A204.1 (cell line): ENCODE data around the gene CHST8.
"Not testable (repeated sequence)": the region's sequence is repeated elsewhere in the genome, so short reads cannot be mapped to it uniquely, and the experiment has no call there.

Experiments
- FAIRE-seq: peaks from 2 replicates; lab custom pipeline; 2012; peaks lifted over from hg19 to GRCh38; lab: Jason Lieb, UNC

CHST8 gene

GRCh38 chr19:33621811-33622504 lies at the start of gene CHST8:
Gene CHST8 (plus strand): TSS chr19:33621953. CDS start chr19:33689262, 67,309 bp downstream.
- FAIRE-seq = no peak

DNA sequence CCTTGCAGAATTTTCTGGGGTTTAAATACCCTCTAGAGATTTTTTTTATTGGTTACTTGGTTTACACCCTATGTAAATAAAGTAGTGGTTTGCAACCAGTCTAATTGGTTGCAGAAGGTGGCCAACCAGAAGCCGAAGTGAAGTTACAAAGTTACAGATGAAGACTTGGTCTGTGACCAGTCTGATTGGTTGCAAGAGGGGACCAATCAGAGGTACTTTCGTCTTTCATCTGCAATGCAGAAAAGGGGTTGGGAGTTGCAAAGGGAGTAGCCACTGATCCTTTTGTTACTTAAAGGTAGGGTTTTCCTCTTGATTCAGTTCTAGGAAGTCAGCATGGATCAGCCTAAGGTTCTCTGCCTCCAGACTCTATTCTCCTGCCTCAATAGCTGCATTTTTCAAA lies 48.8 kb upstream of the CHST8 start:
- FAIRE-seq = no peak

DNA sequence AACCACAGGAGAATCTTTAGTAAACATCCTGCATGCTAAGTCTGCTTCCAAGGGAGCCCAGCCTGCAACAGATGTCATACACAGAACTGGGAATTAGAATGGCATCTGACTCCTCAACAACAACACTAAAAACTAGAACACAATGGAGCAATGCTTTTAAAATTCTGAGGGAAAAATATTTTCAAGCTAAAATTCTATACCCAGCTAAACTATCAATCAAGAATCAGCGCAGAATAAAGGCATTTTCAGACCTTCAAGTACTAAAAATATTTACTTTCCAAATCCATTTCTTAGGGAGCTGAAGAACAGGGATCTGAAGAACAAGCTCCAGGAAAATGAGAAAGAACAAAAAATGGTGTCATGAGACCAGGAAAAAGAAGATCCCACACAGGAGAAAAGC lies 46.9 kb upstream of the CHST8 start:
- no peak for FAIRE-seq

DNA sequence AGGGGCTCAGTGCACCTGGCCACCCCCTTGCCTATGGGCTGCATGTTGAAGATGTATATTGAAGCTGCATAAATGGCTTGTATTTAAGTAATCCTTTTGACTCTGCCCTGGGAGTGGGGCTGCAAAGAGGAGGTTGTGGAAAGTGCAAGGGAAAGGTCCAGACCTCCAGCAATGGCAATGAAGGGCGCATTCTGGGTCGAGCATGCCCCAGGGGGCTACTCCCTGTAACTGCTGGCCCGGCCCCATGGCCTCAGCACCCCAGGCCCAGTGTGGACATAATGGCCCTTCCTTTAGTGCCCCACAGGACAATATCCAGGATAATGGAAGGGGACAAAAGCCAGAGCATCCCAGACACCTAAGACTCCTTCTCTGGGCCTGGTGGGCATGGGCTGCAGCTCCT lies 43.1 kb upstream of the CHST8 start:
- FAIRE-seq = no peak

- no peak for FAIRE-seq
Observed at GRCh38 chr19:33580026-33580644, 41.6 kb upstream of the CHST8 start.

- no peak for FAIRE-seq
Observed at GRCh38 chr19:33580645-33581037, 41.1 kb upstream of the CHST8 start.

GRCh38 chr19:33582914-33583313 lies 38.8 kb upstream of the CHST8 start:
- FAIRE-seq = no peak

GRCh38 chr19:33587150-33587549 lies 34.6 kb upstream of the CHST8 start:
- no peak for FAIRE-seq

- FAIRE-seq = no peak
Observed at GRCh38 chr19:33590224-33590623, 31.5 kb upstream of the CHST8 start.

- FAIRE-seq = no peak
Observed at GRCh38 chr19:33595783-33596182, 26.0 kb upstream of the CHST8 start.

GRCh38 chr19:33601583-33601982 lies 20.2 kb upstream of the CHST8 start:
- FAIRE-seq = no peak

DNA sequence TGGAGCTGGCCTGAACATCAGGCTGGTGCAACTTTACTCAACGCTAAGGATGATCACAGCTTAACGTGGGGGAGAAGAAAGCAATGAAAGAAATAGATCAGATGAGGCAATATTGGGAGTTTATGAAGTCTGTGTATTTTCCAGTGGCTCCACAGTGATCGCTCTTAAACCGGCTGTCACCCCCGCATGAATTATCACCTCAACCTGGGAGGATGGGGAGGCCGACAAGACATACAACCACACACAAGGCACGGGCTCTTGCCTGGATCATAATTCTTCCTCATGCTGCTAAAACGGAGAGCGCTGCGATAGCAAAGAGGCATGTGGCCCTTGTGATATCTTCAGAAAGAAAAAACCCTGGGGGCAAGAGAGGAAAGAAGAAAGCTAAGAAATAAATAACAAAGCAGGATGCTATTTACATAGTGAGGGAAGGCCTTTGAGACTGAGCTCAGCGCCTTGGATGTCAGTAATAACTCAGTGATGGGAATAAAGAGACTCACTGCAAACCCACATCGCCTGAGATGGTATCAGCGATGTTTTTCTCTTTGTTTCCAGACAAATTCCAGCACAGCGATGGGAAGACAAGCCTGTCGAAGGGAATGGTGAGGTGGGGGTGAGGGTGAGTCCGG lies 19.1 kb upstream of the CHST8 start:
- FAIRE-seq = no peak

DNA sequence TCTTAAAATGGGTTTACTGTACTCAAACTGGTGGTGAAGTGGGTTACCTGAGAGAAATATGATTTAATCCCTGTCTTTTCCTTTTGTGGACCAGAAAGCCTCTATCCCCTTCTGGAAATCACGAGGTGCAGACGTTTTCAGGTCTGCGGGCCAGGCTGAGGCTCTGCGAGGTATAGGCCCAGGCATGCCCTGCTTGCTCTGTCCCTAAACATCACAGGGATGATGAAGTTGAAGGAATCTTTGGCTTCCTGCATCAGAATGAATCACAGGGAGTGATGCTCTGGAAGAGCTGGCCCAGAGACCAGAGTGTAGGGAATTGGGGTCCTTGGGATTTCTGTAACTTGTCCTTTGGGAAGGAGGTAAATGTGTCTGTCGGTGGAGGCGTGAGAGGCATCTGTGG lies 18.4 kb upstream of the CHST8 start:
- no peak for FAIRE-seq

DNA sequence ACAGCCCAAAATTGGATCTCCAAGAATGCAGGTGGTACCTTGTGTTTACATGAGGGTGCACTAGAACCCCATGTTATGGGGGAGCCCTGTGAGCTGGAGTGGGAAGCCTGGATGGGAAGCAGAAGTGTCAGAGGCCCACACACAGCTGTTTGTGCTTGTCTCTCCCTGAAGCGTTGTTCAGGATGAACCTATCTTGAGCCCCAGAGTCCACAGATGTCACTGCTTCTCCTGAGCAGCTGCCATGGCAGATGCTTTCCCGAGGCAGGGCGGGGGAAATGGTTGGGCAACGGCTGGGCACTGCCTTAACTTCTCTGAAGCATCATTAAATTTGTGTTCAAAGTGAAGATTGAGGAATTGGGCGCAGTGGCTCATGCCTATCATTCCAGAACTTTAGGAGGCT lies 17.1 kb upstream of the CHST8 start:
- FAIRE-seq = no peak

DNA sequence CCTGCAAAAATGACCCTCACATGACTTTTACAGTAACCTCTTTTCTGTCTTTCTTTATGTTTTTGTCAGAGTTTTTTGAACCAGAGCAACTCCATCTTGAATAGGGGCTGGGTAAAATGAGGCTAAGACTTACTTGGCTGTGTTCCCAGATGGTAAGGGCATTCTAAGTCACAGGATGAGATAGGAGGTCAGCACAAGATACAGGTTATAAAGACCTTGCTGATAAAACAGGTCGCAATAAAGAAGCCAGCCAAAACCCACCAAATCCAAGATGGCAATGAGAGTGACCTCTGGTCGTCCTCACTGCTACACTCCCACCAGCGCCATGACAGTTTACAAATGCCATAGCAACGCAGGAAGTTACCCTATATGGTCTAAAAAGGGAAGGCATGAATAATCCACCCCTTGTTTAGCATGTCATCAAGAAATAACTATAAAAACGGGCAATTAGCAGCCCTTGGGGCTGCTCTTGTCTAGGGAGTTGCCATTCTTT lies 15.9 kb upstream of the CHST8 start:
- FAIRE-seq = not testable (repeated sequence)

DNA sequence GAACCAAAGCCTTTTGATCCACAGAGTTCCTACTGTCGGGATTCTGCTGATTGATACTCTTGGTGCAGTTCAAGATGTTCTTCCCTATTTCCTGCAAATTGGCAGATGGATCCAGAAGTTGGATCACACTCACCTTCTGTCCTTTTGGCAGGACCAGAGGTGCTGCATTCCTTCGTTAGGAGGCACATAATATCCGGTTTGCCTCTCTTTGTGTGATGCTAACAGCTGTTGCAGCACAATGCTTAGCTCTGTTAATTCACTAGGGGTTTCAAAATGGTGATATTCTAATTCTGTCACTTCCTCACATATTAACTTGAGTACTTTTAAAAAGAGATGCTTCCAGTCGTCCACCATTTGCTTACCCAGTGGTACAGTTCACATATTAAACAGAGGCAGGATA lies 15.2 kb upstream of the CHST8 start:
- FAIRE-seq = no peak

DNA sequence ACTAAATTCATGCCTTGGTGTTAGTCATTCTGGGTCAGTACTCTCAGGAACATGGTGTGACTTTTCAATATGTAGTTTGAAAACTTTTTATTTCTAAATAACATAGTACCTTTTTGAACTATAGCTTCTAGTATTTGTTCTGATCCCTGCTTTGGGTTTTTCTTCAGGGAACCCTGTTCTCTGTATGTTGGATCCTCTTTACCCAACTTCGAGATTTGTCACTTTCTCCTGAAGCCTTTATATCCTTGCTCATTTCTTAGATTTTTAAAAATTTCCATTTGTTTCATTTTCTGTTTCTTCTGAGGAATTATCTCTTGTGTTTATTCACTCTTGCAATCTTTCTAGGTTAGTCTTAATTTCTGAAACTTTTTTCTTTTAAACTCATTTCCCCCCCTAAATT lies 12.4 kb upstream of the CHST8 start:
- no peak for FAIRE-seq

GRCh38 chr19:33610588-33610987 lies 11.2 kb upstream of the CHST8 start:
- no peak for FAIRE-seq

GRCh38 chr19:33612928-33613619 lies 8.7 kb upstream of the CHST8 start:
- FAIRE-seq = no peak

- FAIRE-seq = no peak
Observed at GRCh38 chr19:33613620-33614000, 8.1 kb upstream of the CHST8 start.

DNA sequence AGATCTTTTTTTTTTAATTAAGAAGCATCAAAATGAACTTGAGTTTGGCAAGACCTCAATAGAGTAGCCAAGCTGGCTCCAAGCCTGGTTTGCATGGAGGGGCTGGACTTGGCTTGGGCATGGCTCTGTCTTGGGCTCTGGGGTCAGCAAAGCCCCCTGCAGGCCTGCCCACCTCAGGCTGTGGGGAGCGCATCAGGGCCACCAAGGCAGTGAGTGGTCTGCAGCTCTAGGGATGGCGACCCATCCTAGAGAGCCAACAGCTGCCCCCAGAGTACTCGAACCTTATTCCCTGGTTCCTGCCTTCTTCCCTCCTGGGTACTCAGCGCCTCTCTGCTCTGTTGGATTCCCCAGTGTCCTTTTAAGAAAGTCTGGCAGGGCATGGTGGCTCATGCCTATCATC lies 5.4 kb upstream of the CHST8 start:
- no peak for FAIRE-seq

DNA sequence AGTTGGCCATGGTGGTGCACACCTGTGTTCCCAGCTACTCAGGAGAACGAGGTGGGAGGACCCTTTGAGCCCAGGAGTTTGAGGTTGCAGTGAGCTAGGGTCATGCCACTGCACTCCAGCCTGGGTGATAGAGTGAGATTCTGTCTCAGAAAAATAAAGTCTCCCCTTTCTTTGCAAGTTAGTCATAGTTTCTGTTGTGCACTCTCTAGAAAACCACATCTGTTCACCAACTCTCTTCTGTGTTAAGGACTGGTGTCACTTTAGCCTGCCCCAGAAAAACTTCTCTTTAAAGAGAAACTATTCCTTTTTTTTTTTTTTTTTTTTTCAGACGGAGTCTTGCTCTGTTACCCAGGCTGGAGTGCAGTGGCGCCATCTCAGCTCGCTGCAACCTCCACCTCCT lies 4.9 kb upstream of the CHST8 start:
- FAIRE-seq = no peak

GRCh38 chr19:33618363-33618762 lies 3.4 kb upstream of the CHST8 start:
- FAIRE-seq = not testable (repeated sequence)
